ENCODE results near the gene DIS3L.
"Not testable (repeated sequence)": the region's sequence is repeated elsewhere in the genome, so short reads cannot be mapped to it uniquely, and the experiment has no call there.

DIS3L gene

DNA sequence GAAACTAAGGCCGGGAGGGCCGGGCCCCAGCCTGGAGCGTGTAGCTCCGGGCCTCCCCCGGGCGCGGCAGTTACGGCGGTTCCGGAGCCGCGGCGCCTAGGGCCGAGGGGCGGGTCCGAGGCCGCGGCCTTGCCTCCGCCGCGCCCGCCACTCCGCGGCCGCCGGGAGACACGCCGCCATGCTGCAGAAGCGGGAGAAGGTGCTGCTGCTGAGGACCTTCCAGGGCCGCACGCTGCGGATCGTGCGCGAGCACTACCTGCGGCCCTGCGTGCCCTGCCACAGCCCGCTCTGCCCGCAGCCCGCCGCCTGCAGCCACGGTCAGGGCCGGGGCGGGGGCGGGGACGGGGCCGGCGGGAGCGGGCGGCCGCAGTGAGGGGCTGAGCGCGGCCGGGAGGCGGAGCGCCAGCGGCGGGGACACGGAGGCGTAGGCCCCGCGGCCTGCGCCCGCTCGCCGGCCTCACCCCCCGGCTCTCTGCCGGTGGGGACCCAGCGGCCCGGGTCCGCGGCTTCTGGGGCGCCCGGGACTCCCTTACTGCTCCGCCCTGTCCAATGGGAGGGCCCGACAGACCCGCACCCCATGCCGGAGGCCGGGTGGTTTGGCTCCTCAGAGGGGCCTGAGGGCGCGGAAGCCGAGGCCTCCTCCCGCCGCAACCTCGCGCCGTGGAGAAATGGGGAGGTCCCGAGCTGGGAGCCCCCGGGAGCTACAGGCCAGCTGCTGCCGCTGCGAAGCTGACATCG, at the start of gene DIS3L:
Gene DIS3L (plus strand): TSS at position 150 of the 738 bp plus-strand sequence. CDS start 29 bp downstream, at position 179.
- peak; percentile 77 for DNase-seq

DNA sequence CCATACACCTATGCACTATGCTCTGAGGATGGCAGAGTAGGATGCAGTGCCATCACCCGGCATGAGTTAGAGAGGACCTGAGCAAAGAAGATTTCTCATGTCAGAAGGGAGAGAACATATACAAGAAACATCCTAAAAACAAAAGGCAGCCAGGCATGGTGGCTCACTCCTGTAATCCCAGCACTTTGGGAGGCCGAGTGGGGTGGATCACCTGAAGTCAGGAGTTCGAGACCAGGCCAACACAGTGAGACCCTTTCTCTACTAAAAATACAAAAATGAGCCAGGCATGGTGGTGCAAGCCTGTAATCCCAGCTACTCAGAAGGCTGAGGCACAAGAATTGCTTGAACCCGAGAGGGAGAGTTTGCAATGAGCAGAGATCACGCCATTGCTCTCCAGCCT, 47.5 kb upstream of the DIS3L start:
- H4K20me1 ChIP-seq (ENCODE audit: insufficient read depth, low read length); H3K4me1 ChIP-seq (ENCODE audit: low read length); H3K9me3 ChIP-seq (replicated peaks; ENCODE audit: insufficient read depth, low read length); H3K4me3 ChIP-seq (ENCODE audit: low read length); H3K36me3 ChIP-seq (replicated peaks; ENCODE audit: insufficient read depth, low read length); H3K9ac ChIP-seq (ENCODE audit: low read length); H3K79me2 ChIP-seq (ENCODE audit: low read length); H3K27ac ChIP-seq (ENCODE audit: low read length); H2AFZ ChIP-seq (ENCODE audit: low read length); H3K27me3 ChIP-seq (replicated peaks; ENCODE audit: insufficient read depth, low read length); H3K4me2 ChIP-seq (ENCODE audit: low read depth, low read length); H3F3A ChIP-seq (ENCODE audit: insufficient read depth, low read length); DNase-seq; H3K9me2 ChIP-seq (replicated peaks; ENCODE audit: insufficient read depth, low read length): not testable (repeated sequence)

More for the DNA sequence above, at the start of gene DIS3L:
- Histone ChIP-seq H3F3A (ENCODE audit: insufficient read depth, low read length) (peaks cover 12% of the 10 kb centered on the region), H3K79me2 (ENCODE audit: low read length) (peaks cover 33% of the 10 kb centered on the region), H4K20me1 (ENCODE audit: insufficient read depth, low read length) (no peaks in the 10 kb centered on the region), H3K4me3 (ENCODE audit: low read length) (peak within 1 kb of the TSS; percentile 79), H3K36me3 (replicated peaks; ENCODE audit: insufficient read depth, low read length) (no peaks in the 10 kb centered on the region), H3K27me3 (replicated peaks; ENCODE audit: insufficient read depth, low read length) (no peaks in the 10 kb centered on the region), H3K27ac (ENCODE audit: low read length) (peak within 1 kb of the TSS; percentile 77), H3K9ac (ENCODE audit: low read length) (peak within 1 kb of the TSS; percentile 84), H3K9me3 (replicated peaks; ENCODE audit: insufficient read depth, low read length) (no peaks in the 10 kb centered on the region), H3K4me2 (ENCODE audit: low read depth, low read length) (peak within 1 kb of the TSS; percentile 90), H3K9me2 (replicated peaks; ENCODE audit: insufficient read depth, low read length) (no peaks in the 10 kb centered on the region), H2AFZ (ENCODE audit: low read length) (peak within 1 kb of the TSS; percentile 79), H3K4me1 (ENCODE audit: low read length) (peaks cover 20% of the 10 kb centered on the region; the same call in 1 of the 2 replicates)
- TF ChIP-seq EZH2phosphoT487 (IDR thresholded peaks at IDR 0.05; ENCODE audit: low read length) (no peak), EZH2 (optimal IDR thresholded peaks at IDR 0.05; ENCODE audit: low read depth, low read length) (no peak)
- TF ChIP-seq, protein P1, sequence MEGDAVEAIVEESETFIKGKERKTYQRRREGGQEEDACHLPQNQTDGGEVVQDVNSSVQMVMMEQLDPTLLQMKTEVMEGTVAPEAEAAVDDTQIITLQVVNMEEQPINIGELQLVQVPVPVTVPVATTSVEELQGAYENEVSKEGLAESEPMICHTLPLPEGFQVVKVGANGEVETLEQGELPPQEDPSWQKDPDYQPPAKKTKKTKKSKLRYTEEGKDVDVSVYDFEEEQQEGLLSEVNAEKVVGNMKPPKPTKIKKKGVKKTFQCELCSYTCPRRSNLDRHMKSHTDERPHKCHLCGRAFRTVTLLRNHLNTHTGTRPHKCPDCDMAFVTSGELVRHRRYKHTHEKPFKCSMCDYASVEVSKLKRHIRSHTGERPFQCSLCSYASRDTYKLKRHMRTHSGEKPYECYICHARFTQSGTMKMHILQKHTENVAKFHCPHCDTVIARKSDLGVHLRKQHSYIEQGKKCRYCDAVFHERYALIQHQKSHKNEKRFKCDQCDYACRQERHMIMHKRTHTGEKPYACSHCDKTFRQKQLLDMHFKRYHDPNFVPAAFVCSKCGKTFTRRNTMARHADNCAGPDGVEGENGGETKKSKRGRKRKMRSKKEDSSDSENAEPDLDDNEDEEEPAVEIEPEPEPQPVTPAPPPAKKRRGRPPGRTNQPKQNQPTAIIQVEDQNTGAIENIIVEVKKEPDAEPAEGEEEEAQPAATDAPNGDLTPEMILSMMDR (IDR thresholded peaks at IDR 0.05; ENCODE audit: low read length) = no peak

DNA sequence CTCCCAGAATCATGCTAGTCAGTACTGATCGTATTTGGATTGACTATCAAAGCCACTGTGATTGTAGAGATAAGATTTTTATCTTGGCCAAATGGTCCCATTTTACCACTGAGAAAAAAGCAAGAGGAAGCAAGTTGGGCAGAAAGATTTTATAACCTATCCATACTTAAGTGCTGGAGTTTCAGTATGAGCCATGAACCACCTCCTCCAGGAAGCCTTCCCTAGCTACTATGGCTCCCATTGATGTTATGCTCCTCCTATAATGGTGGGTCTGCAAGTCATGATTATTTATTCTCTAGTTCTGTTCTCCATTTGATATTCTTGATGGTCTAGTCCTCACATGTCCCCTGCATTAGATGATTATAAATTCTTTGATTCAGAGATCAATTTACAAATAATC, 46.4 kb upstream of the DIS3L start:
- DNase-seq = no peak
- no peaks in the 10 kb centered on the region for H3K9me3 ChIP-seq (replicated peaks; ENCODE audit: insufficient read depth, low read length)
- no peaks in the 10 kb centered on the region for H3K79me2 ChIP-seq (ENCODE audit: low read length)
- H3K9ac ChIP-seq (ENCODE audit: low read length) = no peak overlapping the region
- no peaks in the 10 kb centered on the region for H4K20me1 ChIP-seq (ENCODE audit: insufficient read depth, low read length)
- H3K9me2 ChIP-seq (replicated peaks; ENCODE audit: insufficient read depth, low read length) = no peaks in the 10 kb centered on the region
- H2AFZ ChIP-seq (ENCODE audit: low read length) = no peak overlapping the region
- TF ChIP-seq EZH2phosphoT487 (IDR thresholded peaks at IDR 0.05; ENCODE audit: low read length) (no peak), EZH2 (optimal IDR thresholded peaks at IDR 0.05; ENCODE audit: low read depth, low read length) (no peak)
- TF ChIP-seq, protein P1 (IDR thresholded peaks at IDR 0.05; ENCODE audit: low read length) = no peak
- H3K27ac ChIP-seq (ENCODE audit: low read length) = no peak overlapping the region
- H3K36me3 ChIP-seq (replicated peaks; ENCODE audit: insufficient read depth, low read length) = no peaks in the 10 kb centered on the region
- no peak overlapping the region for H3K4me3 ChIP-seq (ENCODE audit: low read length)
- H3K4me1 ChIP-seq (ENCODE audit: low read length) = no peaks in the 10 kb centered on the region
- no peaks in the 10 kb centered on the region for H3F3A ChIP-seq (ENCODE audit: insufficient read depth, low read length)
- no peak overlapping the region for H3K4me2 ChIP-seq (ENCODE audit: low read depth, low read length)
- H3K27me3 ChIP-seq (replicated peaks; ENCODE audit: insufficient read depth, low read length) = peaks cover 11% of the 10 kb centered on the region

DNA sequence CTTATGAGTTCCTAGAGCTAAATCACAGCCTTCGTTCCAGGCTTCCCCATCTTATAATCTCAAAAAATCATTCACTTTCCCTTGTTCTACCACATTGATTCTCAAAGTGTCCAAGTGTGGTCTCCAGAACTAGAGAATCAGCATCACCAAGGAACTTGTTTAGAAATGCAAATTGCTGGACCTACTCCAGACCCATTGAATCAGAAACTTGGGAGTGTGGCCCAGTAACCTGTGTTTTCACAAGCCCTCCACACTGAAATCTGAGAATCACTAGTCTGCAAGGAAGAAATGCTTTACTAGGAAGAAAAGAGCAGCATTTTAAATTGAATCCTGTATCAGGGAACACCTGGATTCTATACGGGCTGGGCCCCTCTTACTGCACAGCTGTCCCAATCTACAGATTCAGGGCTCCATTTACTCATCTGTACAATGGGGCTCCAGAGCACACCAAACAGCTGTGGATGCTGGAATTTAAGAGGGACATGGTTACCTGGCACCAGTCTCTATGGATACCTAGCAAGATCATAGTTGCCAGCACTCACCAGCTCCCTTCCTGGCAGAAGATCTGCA, 43.7 kb upstream of the DIS3L start:
- DNase-seq = no peak
- H3K4me1 ChIP-seq (ENCODE audit: low read length) = no peaks in the 10 kb centered on the region
- no peak overlapping the region for H3K27ac ChIP-seq (ENCODE audit: low read length)
- H3K9me2 ChIP-seq (replicated peaks; ENCODE audit: insufficient read depth, low read length) = no peaks in the 10 kb centered on the region
- no peaks in the 10 kb centered on the region for H3F3A ChIP-seq (ENCODE audit: insufficient read depth, low read length)
- H3K4me2 ChIP-seq (ENCODE audit: low read depth, low read length) = no peak overlapping the region
- no peaks in the 10 kb centered on the region for H3K36me3 ChIP-seq (replicated peaks; ENCODE audit: insufficient read depth, low read length)
- H4K20me1 ChIP-seq (ENCODE audit: insufficient read depth, low read length) = no peaks in the 10 kb centered on the region
- no peak for TF ChIP-seq EZH2phosphoT487 (IDR thresholded peaks at IDR 0.05; ENCODE audit: low read length)
- TF ChIP-seq, protein P1 (IDR thresholded peaks at IDR 0.05; ENCODE audit: low read length) = no peak
- no peak for TF ChIP-seq EZH2 (optimal IDR thresholded peaks at IDR 0.05; ENCODE audit: low read depth, low read length)
- H2AFZ ChIP-seq (ENCODE audit: low read length) = no peak overlapping the region
- H3K79me2 ChIP-seq (ENCODE audit: low read length) = no peaks in the 10 kb centered on the region
- H3K9ac ChIP-seq (ENCODE audit: low read length) = no peak overlapping the region
- no peak overlapping the region for H3K4me3 ChIP-seq (ENCODE audit: low read length)
- H3K9me3 ChIP-seq (replicated peaks; ENCODE audit: insufficient read depth, low read length) = no peaks in the 10 kb centered on the region
- peaks cover 34% of the 10 kb centered on the region for H3K27me3 ChIP-seq (replicated peaks; ENCODE audit: insufficient read depth, low read length)
